Esophagus muscularis mucosa (tissue), 4 donors: ENCODE measurements around the gene CDK5RAP2. TPM values are rescaled to one million over a fixed set of nuclear protein-coding genes. Genes with fewer than 3 reads are reported as not detected.
A peak's percentile ranks its signal among the peaks of the same experiment; 100 is the strongest.

Experiments used
- DNase-seq: peaks from one replicate; pipeline ENCODE4 v3.0.0-alpha.2; 2017; ENCODE audit errors: extremely low spot score
- H3K27ac ChIP-seq, 4 donors: fragments of 200-600 bp; sonication (generic); replicated peaks in 1 of 4; 1 replicate in 3 of 4; 2 replicates in 1 of 4; pipeline ENCODE4 v1.5.1; 2016 to 2019; ENCODE audit warnings: mild to moderate bottlenecking in 1 of 4
- H3K27me3 ChIP-seq, 4 donors: fragments of 200-600 bp; sonication (generic); one replicate each; pipeline versions ENCODE4 v1.5.1 to v1.6.0; 2016 to 2019
- H3K36me3 ChIP-seq, 4 donors: fragments of 200-600 bp; sonication (generic); one replicate each; pipeline ENCODE4 v1.5.1; 2016 to 2019
- H3K4me1 ChIP-seq, 4 donors: fragments of 200-600 bp; sonication (generic); one replicate each; pipeline ENCODE4 v1.5.1; 2016 to 2019
- H3K4me3 ChIP-seq, 4 donors: fragments of 200-600 bp; sonication (generic); 1 replicate in 2 of 4; 2 replicates in 2 of 4; pipeline ENCODE4 v1.5.1; 2016 to 2019; ENCODE audit warnings: mild to moderate bottlenecking in 4 of 4, moderate library complexity in 1 of 4
- H3K9me3 ChIP-seq, 4 donors: fragments of 200-600 bp; sonication (generic); 1 replicate in 3 of 4; 2 replicates in 1 of 4; pipeline ENCODE4 v1.5.1; 2016 to 2019
- CTCF ChIP-seq, 3 experiments: fragments of 200-600 bp in 2 of 3; fragments of 450-650 bp in 1 of 3; sonication (generic) in 2 of 3; IDR thresholded peaks; one replicate each; pipeline ENCODE4 v1.5.1; 2017 to 2019; ENCODE audit warnings: antibody characterized with exemption in 3 of 3, mild to moderate bottlenecking in 2 of 3, moderate library complexity in 1 of 3
- EP300 ChIP-seq: sonication (generic); formaldehyde crosslinking; IDR thresholded peaks from one replicate; pipeline ENCODE4 v1.6.1; 2017; ENCODE audit warnings: antibody characterized with exemption
- POLR2A ChIP-seq: fragments of 450-650 bp; IDR thresholded peaks from one replicate; pipeline ENCODE4 v1.6.1; 2017; ENCODE audit warnings: antibody characterized with exemption, moderate library complexity, mild to moderate bottlenecking, low read depth
- POLR2AphosphoS5 ChIP-seq, 2 donors: sonication (generic); formaldehyde crosslinking; IDR thresholded peaks; one replicate each; pipeline ENCODE4 v1.6.1; 2017; ENCODE audit warnings: antibody characterized with exemption in 2 of 2
- WGBS: methylation state at CpG from one replicate; pipeline ENCODE4 v1.1.5; 2018; 5-methylcytosine and 5-hydroxymethylcytosine counted together
- intact Hi-C: fragments of 100-400 bp; cut with DNase I; formaldehyde crosslinking; loops from one replicate; pipeline ENCODE4 v1.15.1; 2023
- total RNA-seq, 4 donors: library from RNA; depleted of rRNA; stranded (reverse); fragments of >200 nt; gene quantifications; one replicate each; pipeline versions ENCODE4 v1.1.0 to v1.2.1, GENCODE V29; 2016

Gene CDK5RAP2
- total RNA-seq, 4 donors from 2014 or later = 34.6 to 38.6 (median 36.7) TPM

- Histone ChIP-seq H3K27me3 (no peaks in the 10 kb centered on the region), H3K4me1 (no peaks in the 10 kb centered on the region), H3K36me3 (no peaks in the 10 kb centered on the region), H3K27ac (no peak overlapping the region), H3K9me3 (peaks cover 0 to 2% (median 0%) of the 10 kb centered on the region in 4 donors), H3K4me3 (no peak overlapping the region)
- 75% methylated on average over 5 of the region's 9 CpGs for WGBS
- no peak for DNase-seq
- TF ChIP-seq POLR2A (no peak), CTCF (IDR thresholded peaks at IDR 0.05) (no peak), POLR2AphosphoS5 (IDR thresholded peaks at IDR 0.05) (no peak), EP300 (no peak)
- intact Hi-C loops = no loop called here
Observed at GRCh38 chr9:120351106-120351505, 228.9 kb downstream of the CDK5RAP2 start.

DNA sequence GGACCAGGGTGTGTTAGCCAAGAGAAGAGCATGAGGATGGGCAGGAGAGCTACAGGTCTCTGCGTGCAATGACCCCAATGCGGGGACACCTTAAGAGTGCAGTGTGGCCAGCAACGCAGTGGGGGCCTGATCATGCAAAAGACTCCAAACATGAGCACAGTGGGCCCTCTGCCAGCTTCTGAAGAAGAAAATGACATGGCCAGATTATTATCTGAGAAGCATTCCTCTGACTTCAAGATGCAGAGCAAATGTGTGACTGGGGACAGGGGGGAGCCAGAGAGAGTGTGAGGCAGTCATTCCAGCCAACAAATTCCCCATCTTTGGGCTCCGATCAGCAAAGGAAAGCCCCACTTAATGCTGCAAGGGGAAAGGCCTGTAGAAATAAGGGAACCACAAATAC, 229.4 kb downstream of the CDK5RAP2 start:
- Histone ChIP-seq H3K4me1 (no peaks in the 10 kb centered on the region), H3K27me3 (no peaks in the 10 kb centered on the region), H3K27ac (no peak overlapping the region), H3K9me3 (no peaks in the 10 kb centered on the region), H3K36me3 (no peaks in the 10 kb centered on the region), H3K4me3 (no peak overlapping the region)
- no peak for TF ChIP-seq POLR2AphosphoS5 (IDR thresholded peaks at IDR 0.05)
- no peak for TF ChIP-seq CTCF (IDR thresholded peaks at IDR 0.05)
- TF ChIP-seq EP300 = no peak
- TF ChIP-seq POLR2A = no peak
- DNase-seq = no peak
- intact Hi-C loops = no loop called here
- WGBS = 88% methylated on average over 4 of the region's 4 CpGs

GRCh38 chr9:120348951-120349429, 231.0 kb downstream of the CDK5RAP2 start:
- Histone ChIP-seq H3K27ac (no peak overlapping the region), H3K4me3 (no peak overlapping the region), H3K36me3 (no peaks in the 10 kb centered on the region), H3K4me1 (no peaks in the 10 kb centered on the region), H3K9me3 (no peaks in the 10 kb centered on the region), H3K27me3 (no peaks in the 10 kb centered on the region)
- intact Hi-C loops = no loop called here
- DNase-seq = no peak
- WGBS = 23% methylated on average over 15 of the region's 16 CpGs
- TF ChIP-seq POLR2A = no peak
- no peak for TF ChIP-seq POLR2AphosphoS5 (IDR thresholded peaks at IDR 0.05)
- TF ChIP-seq CTCF (IDR thresholded peaks at IDR 0.05) = peak in 2 of 3 experiments; percentile 44 to 54
- TF ChIP-seq EP300 = no peak

- Histone ChIP-seq H3K27me3 (no peaks in the 10 kb centered on the region), H3K4me3 (no peak overlapping the region), H3K27ac (no peak overlapping the region), H3K36me3 (no peaks in the 10 kb centered on the region), H3K4me1 (no peaks in the 10 kb centered on the region), H3K9me3 (no peaks in the 10 kb centered on the region)
- WGBS = 82% methylated on average over 2 of the region's 2 CpGs
- TF ChIP-seq POLR2AphosphoS5 (IDR thresholded peaks at IDR 0.05) (no peak), POLR2A (no peak), EP300 (no peak), CTCF (IDR thresholded peaks at IDR 0.05) (no peak)
- DNase-seq = no peak
- intact Hi-C loops = no loop called here
Observed at GRCh38 chr9:120345379-120345778, 234.6 kb downstream of the CDK5RAP2 start.

DNA sequence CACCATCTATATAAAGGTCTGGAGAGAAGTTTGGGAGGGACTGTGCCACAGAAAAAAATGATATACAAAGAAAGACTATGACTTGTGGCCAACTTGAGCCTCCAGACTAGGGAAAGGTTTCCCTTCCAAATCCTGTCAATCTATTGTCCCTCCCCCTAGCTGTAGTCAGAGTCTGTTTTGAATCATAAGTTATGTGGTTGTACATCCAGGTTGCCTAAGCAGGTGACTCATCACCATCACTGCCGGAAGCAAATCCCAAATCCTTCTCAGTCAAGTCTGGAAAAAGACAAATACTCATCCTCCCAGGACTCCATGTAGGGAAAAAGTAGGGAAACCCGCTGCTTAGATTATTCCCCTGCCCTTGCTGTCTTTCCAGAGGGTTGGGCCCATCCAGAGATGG, 235.7 kb downstream of the CDK5RAP2 start:
- Histone ChIP-seq H3K27ac (no peak overlapping the region), H3K4me1 (no peaks in the 10 kb centered on the region), H3K27me3 (no peaks in the 10 kb centered on the region), H3K4me3 (no peak overlapping the region), H3K36me3 (no peaks in the 10 kb centered on the region), H3K9me3 (no peaks in the 10 kb centered on the region)
- no peak for TF ChIP-seq CTCF (IDR thresholded peaks at IDR 0.05)
- no peak for TF ChIP-seq POLR2A
- no peak for TF ChIP-seq POLR2AphosphoS5 (IDR thresholded peaks at IDR 0.05)
- TF ChIP-seq EP300 = no peak
- intact Hi-C loops = no loop called here
- no peak for DNase-seq
- WGBS = 73% methylated on average over 2 of the region's 2 CpGs
